SKM-1 treated with dmso at 0.1 percent for 144 hours (cell line): ENCODE measurements around the gene CCL20.

Experiments used
- DNase-seq: peaks from one replicate; lab custom pipeline; 2025; ENCODE audit not compliant: unreplicated experiment; lab: John Stamatoyannopoulos, UW

The CCL20 gene

DNA sequence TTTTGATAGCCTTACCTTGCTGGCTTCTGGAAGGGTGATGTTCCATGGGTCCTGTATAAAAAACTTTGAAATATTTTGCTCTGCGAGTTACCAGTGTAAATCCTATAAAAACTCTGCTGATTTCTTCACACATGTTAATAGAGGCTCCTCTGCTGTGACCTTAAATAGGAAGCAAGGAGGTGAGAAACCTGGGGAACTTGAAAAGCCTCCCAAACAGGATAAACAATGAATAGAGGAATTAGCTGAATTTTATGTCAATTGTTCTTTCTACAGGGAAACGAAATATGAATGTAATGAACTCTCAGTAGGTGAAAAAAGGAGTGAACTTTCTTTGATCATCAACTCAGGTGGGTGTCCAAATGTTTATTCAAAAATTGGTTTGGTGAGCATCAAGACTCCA is 10.8 kb upstream of the CCL20 start:
- DNase-seq: no peak

DNA sequence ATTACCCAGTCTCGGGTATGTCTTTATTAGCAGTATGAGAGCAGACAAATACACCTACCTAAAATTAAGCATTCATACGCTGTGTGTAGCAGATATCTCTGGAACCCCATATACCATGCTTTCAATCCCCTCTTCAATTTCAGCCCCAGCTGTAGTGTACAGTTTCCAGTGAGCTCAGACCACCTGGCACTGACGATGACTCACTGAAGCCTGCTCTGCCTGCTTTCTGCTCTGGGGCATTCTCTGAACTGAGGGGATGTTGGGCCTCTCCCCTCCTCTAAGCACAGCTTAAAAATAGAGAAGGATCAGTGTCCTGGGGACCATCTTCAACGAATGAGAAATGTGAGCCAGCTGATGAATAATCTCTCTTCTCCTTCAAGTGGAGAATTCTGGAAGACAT is 8.7 kb upstream of the CCL20 start:
- DNase-seq: no peak

DNA sequence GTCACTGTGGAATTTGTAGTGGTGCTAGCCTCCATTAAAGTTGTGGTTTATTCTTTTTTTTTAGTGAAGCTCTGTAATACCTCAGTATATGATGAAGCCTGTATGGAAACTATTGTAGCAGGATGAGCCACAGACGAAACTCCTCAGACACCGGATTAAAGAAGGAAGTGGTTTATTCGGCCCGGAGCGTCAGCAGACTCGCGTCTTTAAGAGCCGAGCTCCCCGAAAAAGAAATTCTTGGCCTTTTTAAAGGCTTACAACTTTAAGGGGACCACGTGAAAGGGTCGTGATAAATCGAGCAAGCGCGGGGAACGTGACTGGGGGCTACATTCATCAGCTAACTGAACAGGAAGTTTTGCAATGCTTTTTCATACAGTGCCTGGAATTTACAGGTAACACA is 8.1 kb upstream of the CCL20 start:
- peak; percentile 55 for DNase-seq

DNA sequence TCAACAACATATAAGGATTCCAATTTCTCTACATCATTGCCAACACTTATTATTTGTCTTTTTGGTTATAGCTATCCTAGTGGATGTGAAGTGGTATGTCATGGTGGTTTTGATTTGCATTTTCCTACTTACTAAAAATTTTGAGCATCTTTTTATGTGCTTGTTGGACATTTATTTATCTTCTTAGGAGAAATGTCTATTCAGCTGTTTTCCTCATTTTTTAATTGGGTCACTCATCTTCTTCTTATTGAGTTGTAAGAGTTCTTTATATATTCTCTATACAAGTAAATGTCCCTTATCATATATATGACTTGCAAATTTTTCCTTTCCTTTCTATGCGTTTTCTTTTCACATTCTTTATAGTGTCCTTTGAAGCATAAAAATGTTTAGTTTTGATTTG is 4.7 kb upstream of the CCL20 start:
- no peak for DNase-seq

DNA sequence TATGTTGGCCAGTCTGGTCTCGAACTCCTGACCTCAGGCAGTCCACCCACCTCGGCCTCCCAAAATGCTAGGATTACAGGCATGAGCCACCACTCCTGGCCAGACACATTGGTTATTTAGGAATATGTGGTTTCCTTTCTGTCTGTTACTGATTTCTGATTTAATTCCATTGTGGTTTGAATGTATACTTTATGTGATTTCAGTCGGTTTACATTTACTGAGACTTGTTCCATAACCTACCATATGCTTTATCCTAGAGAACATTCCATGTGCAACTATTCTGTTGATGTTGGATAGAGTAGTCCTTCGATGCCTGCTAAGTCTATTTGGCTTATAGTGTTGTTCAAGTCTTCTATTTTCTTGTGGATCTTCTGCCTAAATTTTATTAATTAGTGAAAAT is 1.6 kb upstream of the CCL20 start:
- DNase-seq: no peak

DNA sequence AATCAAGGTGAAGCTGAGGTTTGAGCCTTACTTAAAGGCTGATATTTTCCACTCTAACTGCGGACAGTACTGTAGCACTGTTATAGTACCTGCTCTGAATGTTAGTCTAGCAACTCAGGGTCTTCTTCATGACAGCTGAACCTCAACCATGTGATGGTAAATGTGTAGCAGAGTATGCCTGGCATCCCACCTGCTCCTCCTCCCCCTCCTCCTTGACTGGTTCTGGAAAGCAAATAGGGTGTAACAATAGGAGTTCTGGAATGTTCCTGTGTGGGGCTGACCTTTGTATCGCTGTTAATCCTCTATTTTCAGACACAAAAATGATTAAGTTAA is 447 bp upstream of the CCL20 start:
- DNase-seq: no peak

DNA sequence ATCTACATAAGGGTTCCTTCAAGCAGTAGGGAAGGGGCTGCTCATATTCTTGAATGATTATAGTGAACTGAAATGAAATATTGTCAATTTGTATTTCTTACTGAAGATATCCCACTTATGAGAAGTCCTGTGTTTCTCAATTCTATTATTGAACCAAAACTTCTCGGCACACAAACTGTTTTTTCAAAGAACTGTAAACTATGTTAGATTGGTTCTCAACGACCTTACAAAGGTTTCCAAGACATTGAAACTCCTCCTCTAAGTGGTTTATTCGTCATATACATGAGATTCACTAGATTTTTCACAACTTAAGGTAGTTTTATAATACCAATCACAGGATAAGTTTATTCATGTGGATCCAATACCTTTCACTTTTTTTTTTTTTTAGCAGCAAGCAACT is 1.4 kb downstream of the CCL20 start:
- no peak for DNase-seq

DNA sequence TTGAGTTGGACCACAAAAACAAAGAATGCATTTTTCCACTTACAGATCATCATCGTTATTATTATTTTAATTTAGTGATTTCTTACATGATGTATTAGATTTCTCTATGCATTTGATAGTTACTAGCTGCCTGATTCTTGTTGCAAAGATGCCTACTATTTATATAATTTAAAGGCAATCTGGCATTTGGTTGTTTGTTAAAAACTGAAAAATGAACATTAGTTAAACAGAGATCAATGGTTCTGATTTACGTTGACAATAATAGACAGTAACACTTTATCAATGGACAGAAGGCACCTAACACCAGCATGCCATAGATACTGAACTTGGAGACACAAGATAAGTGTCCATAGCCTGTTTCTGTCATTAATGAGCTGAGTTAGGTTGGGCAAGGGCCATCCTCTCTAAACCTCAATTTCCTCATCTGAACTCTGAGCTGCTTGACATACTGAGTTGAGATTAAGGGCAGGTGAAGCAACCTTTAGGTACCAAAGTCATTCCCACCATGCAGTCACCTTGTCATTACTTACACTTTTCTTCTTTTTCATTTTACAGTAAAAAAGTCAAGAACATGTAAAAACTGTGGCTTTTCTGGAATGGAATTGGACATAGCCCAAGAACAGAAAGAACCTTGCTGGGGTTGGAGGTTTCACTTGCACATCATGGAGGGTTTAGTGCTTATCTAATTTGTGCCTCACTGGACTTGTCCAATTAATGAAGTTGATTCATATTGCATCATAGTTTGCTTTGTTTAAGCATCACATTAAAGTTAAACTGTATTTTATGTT is 3.1 kb downstream of the CCL20 start:
- peak; percentile 74 for DNase-seq

DNA sequence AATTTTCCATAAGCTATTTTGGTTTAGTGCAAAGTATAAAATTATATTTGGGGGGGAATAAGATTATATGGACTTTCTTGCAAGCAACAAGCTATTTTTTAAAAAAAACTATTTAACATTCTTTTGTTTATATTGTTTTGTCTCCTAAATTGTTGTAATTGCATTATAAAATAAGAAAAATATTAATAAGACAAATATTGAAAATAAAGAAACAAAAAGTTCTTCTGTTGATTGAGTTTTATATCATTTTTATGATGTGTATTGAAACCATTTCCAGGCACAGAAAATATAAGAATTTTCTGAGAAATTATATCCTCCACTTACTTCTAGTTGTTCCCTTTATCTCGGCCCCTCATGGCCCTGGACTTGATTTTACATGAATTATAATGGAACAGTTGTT is 3.7 kb downstream of the CCL20 start:
- DNase-seq: no peak

DNA sequence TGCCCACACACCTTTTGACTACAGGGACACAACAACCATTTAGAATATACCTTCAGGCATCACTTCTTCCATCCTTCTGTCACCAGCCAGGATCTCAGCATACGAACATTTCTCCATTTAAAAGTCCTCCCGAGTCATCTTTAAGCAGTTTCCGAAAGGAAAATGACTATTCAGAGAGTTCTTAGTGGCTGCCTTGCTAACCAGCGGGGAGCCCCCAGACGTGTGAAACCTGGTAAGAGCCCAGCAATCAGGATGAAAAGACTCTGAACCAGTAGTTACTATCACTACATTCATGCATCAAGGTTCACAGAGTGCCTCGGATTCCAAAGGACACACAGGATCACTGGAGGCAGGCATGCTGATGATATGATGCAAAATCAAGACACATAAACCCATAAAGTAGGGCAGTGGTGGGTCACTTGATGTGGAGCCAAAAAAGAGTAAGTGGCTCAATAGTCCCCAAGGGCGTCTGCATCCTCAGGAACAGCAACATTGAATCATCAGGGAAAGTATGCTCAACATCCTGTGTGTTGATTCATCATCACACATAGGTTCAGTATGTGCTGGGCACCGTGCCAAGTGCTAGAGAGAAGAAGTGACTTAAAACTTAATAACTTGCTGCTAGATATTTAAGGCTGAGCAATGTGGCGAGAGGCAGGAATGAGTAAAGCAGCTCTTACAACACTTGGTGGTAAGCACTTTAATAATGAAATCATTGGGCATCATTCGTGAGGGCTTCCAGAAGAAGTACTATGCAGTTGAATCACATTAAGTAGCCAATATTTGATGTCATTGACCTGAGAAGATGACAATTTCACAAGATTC is 4.4 kb downstream of the CCL20 start:
- peak; percentile 95 for DNase-seq

DNA sequence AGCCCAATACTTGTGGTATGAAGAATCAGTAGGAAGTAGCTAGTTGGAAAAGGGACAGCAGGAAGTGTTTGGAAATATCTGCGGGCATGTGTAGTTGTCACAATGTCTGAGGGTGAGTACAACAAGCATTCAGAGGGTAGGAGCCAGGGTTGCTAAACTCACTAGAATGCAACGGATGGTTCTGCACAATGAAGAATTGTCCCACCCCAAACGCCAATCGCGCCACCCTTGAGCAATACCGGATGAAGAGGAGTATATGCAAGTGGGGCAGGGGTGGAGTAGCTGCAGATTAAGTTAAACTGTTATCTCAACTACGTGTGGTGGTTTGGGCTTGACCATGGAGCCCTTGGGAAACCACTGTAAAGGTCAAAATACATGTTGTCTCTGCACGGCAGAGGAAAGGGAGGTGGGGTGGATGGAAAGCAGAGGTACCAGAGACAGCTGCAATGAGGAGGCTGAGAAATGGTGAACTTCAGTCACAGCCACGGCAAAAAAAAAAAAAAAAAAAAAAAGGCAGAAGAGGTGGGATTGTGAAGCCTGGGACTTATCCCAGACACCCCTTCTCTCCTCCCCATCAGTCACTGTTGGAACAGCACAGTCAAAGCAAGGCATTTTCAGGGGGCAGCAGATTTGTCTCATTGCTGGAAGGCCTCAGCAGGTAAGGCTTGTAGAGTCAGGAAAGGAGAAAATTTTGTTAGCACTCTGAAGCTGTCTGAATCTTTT is 5.2 kb downstream of the CCL20 start:
- peak; percentile 99 for DNase-seq

DNA sequence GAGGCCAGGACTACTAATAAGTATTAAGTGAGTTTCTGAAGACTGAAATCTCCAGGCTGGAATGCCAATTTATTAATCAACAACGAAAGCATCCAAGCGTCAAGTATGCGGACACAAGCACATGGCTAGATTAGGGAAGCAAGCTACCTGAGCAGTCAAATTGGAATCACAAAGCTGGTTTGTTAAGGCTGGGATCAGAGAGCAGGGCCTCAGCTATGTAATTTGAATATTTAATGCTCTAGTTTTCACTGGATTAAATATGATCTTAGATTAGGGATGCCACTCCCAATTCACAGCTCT is 5.7 kb downstream of the CCL20 start:
- no peak for DNase-seq

DNA sequence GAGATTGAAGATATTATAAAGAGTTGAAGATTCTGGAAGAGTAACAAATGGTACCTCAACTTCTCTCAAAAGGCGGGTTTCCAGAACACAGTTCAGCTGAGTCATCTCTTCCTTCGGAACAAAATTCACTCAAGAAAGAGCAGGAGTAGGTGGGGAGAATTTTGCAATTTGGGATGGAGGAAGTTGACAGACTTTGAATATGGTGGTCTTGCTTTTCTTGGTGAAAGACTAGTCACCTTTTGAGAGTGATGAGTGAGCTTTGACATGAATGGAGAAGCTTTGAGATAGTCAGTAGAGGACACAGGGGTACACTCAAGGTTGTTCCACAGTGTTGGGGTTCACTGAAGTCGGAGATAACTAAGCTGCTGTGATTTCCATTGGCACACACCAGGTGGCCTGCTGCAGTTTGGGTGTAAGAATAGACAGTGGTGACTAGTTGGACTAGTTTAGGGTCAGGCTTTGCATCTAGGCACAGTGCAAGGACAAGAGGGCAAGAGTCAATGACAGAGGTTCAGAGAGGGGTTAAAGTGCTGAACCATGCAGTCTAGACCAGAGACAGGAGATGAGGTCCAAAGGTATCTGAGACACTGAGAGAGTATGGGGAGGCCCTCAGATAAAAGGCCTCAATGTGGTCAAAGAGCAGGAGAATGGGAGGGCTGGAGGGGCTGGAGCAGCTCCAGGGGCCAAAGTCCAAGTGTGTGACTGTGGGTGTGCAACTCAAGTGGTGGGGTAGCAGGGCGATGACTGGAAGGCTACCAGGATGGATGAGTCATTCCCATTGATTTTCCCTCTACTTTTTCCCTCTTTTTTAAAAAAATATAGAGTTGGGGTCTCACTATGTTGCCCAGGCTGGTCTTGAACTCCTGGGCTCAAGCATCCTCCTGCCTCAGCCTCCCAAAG is 7.7 kb downstream of the CCL20 start:
- no peak for DNase-seq

DNA sequence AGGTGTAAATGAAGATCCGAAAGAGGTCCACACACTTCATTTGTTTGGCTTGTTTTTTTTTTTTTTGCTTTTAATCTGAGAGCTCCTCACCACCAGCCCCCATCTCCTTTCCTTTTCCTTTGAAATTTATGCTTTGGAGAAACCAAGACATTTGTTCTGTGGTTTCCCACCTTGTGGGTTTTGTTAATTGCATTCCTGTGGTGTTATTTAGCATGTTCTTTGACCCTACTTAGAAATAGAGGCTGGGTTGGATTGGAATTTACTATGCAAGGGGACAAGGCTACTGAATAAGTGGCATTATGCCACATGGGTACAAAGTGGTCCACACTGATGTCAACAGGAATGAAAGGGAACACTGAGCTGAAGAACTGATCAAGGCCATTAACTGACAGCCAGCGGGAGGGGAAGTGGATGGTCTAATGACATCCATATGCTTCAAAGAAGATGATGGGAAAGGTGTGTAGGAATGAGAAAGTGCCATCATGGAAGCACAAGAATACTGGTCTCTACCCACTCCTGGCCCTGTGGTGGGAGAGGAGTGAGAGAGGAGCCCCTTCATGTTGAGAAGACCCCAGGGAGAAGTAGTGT is 8.9 kb downstream of the CCL20 start:
- no peak for DNase-seq

DNA sequence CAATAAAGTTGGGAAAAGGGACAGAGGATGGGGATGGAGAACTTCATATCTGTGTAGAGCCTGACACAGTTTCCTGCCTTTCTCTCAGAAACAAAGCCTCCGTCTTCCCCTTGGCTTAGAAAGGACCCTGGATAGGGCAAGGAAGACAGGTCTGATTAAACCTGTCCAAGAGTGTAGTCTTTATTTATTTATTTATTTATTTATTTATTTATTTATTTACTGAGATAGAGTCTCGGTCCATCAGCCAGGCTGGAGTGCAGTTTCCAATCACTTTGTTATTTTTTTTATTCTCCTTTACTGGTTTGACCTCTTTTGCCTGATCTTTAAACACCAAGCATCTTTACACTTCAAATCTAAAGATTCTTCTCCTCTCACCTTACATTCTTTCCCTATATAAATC is 10.3 kb downstream of the CCL20 start:
- no peak for DNase-seq

DNA sequence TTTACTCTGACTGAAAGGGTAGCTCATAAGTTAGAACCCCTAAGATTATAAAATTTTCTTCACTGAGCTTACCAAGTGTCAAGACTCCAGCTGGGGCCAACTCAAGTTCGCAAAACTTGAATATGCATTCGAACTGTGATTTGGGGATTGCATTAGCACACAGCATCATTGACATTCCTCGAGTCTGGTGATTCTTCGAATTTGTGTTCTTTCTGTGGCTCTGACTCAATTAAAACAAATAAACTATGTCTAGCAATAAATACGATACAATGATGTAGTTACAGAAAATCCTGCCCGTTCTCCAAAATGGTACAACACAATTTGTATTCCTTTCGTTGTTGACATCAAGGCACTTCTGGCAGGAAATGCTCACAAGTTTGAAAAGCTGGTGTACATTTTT is 11.1 kb downstream of the CCL20 start:
- no peak for DNase-seq

DNA sequence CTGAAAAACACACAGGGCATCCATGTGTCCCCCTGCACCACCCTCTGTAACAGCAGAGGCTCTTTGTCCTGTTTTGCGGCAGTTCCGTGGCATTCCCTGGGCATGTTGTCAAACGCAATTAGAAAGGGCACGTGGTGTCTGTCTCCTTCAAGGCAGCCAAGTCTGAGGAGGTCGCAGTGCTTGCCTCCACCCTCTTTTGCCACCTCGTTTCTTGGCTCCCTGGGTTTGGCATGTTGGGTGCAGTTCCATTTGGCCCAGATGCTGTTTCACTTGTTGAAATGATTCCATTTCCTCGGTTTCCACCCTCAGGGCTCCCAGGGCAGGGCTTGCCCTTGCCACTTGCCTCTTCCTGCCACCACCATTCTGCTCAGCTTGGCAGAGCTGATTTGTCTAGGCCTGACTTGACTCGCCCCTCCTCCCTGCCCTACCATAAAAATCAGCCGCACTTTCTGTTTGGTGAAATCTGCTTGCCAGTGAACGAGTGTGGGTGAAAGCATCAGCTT is 12.4 kb downstream of the CCL20 start:
- DNase-seq: no peak

DNA sequence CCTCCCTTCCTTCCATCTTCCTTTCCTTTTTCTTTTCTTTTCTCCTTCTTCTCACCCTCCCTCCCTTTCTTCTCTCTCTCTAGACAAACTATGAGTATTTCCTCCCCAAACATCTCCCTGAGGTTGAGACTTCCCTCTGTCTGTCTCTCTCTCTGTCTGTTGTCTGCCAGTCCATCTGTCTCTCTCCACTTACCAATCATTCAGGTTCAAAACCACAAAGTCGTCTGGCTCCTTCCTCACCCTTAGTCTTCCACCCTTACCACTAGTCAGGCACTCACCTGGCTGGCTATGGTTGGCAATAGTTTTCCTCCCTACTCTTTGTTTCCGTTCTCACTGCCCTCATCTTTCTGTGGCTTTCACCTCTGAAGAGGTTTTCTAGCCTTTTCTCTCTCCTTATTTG is 12.9 kb downstream of the CCL20 start:
- DNase-seq: no peak

DNA sequence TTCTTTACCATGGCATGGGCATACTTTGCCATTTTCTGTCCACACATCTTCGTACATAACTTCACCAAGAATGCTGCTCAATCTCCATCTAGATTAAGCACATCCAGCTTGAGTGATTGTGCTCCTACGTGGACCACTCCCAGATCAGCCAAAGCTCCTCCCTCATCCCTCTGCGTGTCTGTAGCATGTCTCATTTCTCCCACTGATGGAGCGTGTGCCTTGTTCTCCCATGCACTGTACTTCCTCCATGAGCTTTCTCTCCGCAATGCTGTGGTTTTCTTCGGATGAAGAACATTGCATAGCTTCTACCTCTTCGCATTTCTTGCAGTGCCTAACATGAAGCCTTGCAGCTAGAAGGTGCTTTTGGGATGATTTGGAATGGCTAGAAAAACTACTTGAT is 13.5 kb downstream of the CCL20 start:
- no peak for DNase-seq

DNA sequence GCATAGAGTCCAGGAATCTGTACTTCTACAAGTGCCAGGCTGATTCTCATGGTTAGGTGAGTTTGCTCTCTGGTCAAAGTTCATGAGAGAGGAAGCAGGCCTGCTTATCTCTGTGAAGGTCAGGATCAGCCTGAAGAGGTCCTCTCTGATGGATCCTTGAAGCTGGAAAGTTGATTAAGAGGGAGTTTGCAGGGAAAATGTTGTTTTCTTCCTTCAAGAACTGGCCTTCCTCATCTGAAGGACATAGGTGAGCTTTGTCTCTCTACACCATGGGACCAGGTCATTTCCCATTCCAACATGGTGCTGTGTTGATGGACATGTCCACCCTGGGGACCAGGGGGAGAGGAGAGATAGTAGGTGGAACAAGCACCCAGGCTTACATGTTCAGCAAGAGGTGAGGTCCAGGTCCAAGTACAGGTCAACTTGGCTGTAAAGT is 14.9 kb downstream of the CCL20 start:
- no peak for DNase-seq

DNA sequence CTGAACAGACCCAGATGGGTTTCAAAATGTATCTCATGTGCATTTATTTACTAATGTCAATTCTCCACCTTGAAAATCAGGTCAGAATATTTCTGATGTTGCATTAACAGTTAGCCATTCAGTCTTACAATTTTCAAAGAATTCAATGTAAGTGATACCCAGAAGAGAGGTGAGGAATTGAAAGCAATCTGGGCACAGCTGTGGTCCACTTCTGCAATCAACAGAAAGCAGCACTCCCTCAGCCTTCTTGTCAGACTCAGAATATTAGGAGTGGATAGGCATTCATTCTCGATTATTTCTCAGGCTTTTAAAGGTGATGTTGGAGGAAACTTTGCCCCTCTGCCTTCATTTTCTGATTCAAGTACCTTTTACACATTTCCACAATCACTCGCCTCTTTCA is 15.7 kb downstream of the CCL20 start:
- DNase-seq: no peak
